ACC112 (cell line): ENCODE results near the gene FXYD7.
"Not testable (repeated sequence)": the region's sequence is repeated elsewhere in the genome, so short reads cannot be mapped to it uniquely, and the experiment has no call there.

Experiments used
- H2AFZ ChIP-seq: fragments of 200-600 bp; sonication (generic); one replicate; pipeline ENCODE4 v1.6.0; 2017; ENCODE audit warnings: antibody characterized with exemption, low read length; ENCODE audit not compliant: unreplicated experiment
- H3K27ac ChIP-seq: fragments of 200-600 bp; sonication (generic); 2 replicates; pipeline ENCODE4 v1.5.1; 2014; ENCODE audit warnings: low read depth, mild to moderate bottlenecking, antibody characterized with exemption, low read length, moderate library complexity
- H3K27me3 ChIP-seq: fragments of 200-600 bp; sonication (generic); 2 replicates; pipeline ENCODE4 v1.6.1; 2014; ENCODE audit warnings: mild to moderate bottlenecking, antibody characterized with exemption, low read length, moderate library complexity, mixed read lengths; ENCODE audit not compliant: insufficient read depth
- H3K36me3 ChIP-seq: fragments of 200-600 bp; sonication (generic); 2 replicates; pipeline ENCODE4 v1.6.1; 2016; ENCODE audit warnings: mild to moderate bottlenecking, antibody characterized with exemption, low read length, moderate library complexity, mixed read lengths; ENCODE audit not compliant: insufficient read depth
- H3K4me1 ChIP-seq: fragments of 200-600 bp; sonication (generic); one replicate; pipeline ENCODE4 v1.6.1; 2016; ENCODE audit warnings: low read length, mixed read lengths; ENCODE audit not compliant: insufficient read depth, unreplicated experiment, control insufficient read depth
- H3K4me3 ChIP-seq: fragments of 200-600 bp; sonication (generic); 2 replicates; pipeline ENCODE4 v1.5.1; 2014; ENCODE audit warnings: mild to moderate bottlenecking, low read depth, low read length
- H3K79me2 ChIP-seq: fragments of 200-600 bp; sonication (generic); one replicate; pipeline ENCODE4 v1.6.0; 2016; ENCODE audit warnings: low read length; ENCODE audit not compliant: control insufficient read depth, unreplicated experiment, insufficient read depth

The FXYD7 gene

DNA sequence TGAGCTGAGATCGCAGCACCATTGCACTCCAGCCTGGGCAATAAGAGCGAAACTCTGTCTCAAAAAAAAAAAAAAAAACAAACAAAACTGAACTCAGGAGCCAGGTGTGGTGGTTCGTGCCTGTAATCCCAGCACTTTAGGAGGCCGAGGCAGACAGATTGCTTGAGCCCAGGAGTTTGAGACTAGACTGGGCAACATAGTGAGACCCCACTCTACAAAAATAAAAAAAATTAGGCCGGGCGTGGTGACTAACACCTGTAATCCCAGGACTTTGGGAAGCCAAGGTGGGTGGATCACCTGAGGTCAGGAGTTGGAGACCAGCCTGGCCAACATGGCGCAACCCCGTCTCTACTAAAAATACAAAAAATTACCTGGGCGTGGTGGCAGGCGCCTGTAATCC is 41.1 kb upstream of the FXYD7 start:
- not testable (repeated sequence) for H3K36me3 ChIP-seq, H3K79me2 ChIP-seq, H3K4me3 ChIP-seq, H3K27ac ChIP-seq, H3K27me3 ChIP-seq, H3K4me1 ChIP-seq, H2AFZ ChIP-seq

DNA sequence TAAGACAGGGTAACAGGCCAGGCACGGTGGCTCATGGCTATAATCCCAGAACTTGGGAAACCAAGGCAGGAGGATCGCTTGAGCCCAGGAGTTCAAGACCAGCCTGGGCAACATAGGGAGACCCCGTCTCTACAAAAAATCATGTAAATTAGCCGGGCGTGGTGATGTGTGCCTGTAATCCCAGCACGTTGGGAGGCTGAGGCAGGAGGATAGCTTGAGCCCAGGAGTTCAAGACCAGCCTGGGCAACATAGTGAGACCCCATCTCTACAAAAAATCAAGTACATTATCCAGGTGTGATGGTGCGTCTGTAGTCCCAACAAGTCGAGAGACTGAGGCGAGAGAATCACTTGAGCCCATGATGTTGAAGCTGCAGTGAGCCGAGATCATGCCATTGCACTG is 39.4 kb upstream of the FXYD7 start:
- H3K79me2 ChIP-seq, H3K27ac ChIP-seq, H3K4me3 ChIP-seq, H3K27me3 ChIP-seq, H3K4me1 ChIP-seq, H2AFZ ChIP-seq, H3K36me3 ChIP-seq: not testable (repeated sequence)

DNA sequence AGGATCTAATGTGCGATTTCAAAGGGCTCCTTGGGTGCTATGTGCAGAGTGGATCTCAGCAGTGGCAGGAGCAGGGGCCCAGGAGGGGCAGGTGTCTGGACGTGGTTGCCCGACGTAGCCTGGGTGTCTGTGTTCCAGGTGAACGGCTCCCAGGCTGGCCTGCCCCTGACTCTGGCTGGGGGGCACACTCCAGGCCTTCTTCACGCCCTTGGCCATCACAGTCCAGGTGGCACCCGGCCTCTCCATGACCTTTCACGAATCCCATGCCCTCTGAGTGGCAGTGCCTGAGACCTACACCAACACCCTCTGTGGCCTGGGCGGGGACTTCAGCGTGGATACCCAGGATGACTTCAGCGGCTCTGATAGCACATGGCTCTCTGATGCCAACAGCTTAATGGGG is 38.7 kb upstream of the FXYD7 start:
- no peaks in the 10 kb centered on the region for H3K79me2 ChIP-seq
- no peaks in the 10 kb centered on the region for H3K27me3 ChIP-seq
- no peak overlapping the region for H3K27ac ChIP-seq
- no peak overlapping the region for H3K4me3 ChIP-seq
- no peaks in the 10 kb centered on the region for H3K4me1 ChIP-seq
- no peak overlapping the region for H2AFZ ChIP-seq
- H3K36me3 ChIP-seq = no peaks in the 10 kb centered on the region

DNA sequence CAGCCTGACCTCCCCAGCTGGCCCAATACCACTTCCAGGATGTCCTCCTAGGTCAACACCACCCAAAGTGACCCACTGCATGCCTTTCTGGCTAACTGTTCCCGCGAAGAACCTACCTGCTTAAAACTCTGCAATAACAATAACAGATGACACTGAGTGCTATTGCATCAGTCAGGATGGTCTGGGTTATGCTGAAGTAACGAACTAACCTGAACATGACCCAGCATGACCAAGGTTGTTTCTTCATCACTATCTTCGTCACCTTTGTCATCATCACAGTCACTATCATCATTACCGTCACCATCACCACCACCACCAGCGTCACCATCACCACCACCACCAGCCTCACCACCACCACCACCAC is 38.0 kb upstream of the FXYD7 start:
- no peaks in the 10 kb centered on the region for H3K27me3 ChIP-seq
- no peaks in the 10 kb centered on the region for H3K4me1 ChIP-seq

DNA sequence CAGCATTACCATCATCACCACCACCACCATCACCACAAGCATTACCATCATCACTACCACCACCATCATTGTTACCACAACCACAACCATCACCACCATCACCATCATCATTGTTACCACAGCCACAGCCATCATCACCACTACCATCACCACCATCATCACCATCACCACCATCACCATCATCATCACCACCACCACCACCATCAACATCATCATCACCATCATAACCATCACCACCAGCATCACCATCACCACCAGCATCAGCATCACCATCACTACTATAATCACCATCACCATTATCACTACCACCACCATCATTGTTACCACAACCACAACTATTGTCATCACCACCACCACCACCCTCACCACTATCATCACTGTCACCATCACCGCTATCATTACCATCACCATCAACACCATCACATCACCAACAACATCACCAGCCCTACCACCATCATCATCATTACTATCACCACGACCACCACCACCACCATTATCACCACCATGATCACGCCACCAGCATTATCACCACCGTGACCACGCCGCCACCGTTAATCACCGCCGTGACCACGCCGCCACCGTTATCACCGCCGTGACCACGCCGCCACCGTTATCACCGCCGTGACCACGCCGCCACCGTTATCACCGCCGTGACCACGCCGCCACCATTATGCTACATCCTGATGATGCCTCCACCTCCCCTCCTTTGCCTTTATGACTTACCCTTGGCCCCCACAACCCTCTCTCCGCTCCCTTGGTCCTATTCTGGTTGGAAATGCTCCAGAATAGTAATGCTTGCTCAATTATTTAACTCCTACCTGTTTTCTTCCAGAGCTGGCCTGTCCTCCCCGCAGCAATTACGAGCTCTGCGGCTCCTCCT is 37.4 kb upstream of the FXYD7 start:
- Histone ChIP-seq H2AFZ (no peak overlapping the region), H3K27ac (no peak overlapping the region), H3K4me3 (no peak overlapping the region), H3K36me3 (no peaks in the 10 kb centered on the region), H3K79me2 (no peaks in the 10 kb centered on the region), H3K27me3 (no peaks in the 10 kb centered on the region), H3K4me1 (no peaks in the 10 kb centered on the region)

More for the DNA sequence above, 38.0 kb upstream of the FXYD7 start:
- no peak overlapping the region for H3K27ac ChIP-seq
- no peak overlapping the region for H2AFZ ChIP-seq
- H3K79me2 ChIP-seq = no peaks in the 10 kb centered on the region
- H3K4me3 ChIP-seq = no peak overlapping the region
- no peaks in the 10 kb centered on the region for H3K36me3 ChIP-seq

DNA sequence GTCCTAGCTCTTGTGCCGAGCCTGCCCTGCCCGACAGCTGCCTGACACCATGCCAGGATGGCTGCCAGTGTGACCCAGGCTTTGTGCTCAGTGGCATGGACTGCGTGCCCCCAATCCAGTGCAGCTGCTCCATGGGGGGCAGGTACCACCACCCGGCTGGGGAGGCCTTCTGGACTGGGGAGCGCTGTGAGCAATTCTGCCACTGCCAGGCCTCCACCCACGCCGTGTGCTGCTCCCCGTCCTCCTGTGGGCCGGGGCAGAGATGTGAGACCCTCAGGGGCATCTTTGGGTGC is 36.8 kb upstream of the FXYD7 start:
- Histone ChIP-seq H3K4me3 (no peak overlapping the region), H2AFZ (no peak overlapping the region), H3K79me2 (no peaks in the 10 kb centered on the region), H3K27me3 (no peaks in the 10 kb centered on the region), H3K4me1 (no peaks in the 10 kb centered on the region), H3K36me3 (no peaks in the 10 kb centered on the region), H3K27ac (no peak overlapping the region)

DNA sequence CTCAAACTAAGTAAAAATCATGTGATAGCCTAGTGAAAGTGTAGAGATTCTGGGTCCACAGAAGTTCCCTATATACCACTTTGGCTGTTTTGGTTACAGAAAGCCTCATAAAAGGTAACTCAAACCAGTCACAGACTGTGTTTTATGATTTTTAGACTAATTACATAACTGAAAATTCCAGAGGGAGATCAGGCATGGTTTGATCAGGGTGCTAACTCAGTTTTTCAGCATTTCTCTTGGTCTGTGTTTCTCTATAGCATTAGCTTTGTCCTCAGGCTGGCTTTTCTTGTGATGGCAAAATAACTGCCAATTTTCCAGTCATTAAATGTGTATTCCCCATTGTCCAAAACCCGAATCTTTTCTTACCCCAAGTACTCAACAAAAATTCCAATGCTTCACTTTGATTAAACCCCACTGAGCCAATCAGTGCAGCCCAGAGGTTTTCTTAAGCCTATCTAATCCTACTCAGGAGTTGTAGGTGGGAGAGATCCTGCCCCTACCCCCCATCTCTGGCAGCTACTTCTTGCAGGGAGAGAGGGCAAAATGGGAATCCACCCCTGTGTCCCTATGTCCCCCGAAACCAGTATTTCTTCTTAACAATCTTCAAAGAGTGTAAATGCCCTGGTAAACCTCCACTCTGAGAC is 36.0 kb upstream of the FXYD7 start:
- Histone ChIP-seq H3K27me3 (no peaks in the 10 kb centered on the region), H3K36me3 (no peaks in the 10 kb centered on the region), H3K4me3 (no peak overlapping the region), H3K79me2 (no peaks in the 10 kb centered on the region), H3K27ac (no peak overlapping the region), H3K4me1 (no peaks in the 10 kb centered on the region), H2AFZ (no peak overlapping the region)

DNA sequence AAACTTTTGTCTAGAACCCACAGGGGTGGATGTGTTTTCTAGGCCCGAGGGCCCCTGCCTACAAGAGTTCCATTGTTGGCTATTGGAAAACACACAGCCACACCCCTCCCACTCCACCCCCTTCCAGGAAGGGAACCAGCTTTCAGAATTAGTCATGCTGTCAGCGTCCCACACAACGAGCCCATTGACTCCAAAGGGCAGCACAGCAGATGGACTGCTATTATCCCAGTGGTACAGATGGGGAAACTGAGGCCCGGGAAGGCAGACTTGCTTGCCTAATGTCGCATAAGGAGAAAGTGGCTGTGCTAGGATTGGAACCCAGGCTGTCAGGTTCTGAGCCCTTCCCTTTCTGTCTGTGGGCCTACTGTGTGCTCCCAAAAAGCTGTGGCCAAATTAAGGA is 35.5 kb upstream of the FXYD7 start:
- Histone ChIP-seq H3K27ac (no peak overlapping the region), H3K36me3 (no peaks in the 10 kb centered on the region), H3K27me3 (no peaks in the 10 kb centered on the region), H3K4me1 (no peaks in the 10 kb centered on the region), H3K79me2 (no peaks in the 10 kb centered on the region), H3K4me3 (no peak overlapping the region), H2AFZ (no peak overlapping the region)

DNA sequence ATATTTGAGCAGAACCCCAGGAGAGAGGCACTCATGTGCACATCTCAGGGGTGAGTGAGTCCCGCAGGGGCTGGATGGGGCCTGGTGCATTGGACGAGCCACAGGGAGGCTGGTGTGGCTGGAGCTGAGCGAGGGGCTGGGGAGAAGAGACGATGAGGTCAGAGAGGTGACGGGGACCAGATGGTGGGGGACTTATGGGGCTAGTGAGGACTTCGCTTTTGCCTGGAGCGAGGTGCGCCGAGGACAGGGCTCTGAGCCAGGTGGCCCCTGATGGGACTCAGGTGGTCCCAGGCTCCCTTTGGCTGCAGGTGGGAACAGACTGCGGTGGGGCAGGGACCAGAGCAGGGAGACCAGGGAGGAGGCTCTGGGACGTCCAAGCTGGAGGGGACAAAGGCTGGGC is 34.3 kb upstream of the FXYD7 start:
- no peak overlapping the region for H2AFZ ChIP-seq
- H3K27ac ChIP-seq = no peak overlapping the region
- H3K36me3 ChIP-seq = no peaks in the 10 kb centered on the region
- H3K4me1 ChIP-seq = no peaks in the 10 kb centered on the region
- no peak overlapping the region for H3K4me3 ChIP-seq
- H3K79me2 ChIP-seq = no peaks in the 10 kb centered on the region
- H3K27me3 ChIP-seq = no peaks in the 10 kb centered on the region

DNA sequence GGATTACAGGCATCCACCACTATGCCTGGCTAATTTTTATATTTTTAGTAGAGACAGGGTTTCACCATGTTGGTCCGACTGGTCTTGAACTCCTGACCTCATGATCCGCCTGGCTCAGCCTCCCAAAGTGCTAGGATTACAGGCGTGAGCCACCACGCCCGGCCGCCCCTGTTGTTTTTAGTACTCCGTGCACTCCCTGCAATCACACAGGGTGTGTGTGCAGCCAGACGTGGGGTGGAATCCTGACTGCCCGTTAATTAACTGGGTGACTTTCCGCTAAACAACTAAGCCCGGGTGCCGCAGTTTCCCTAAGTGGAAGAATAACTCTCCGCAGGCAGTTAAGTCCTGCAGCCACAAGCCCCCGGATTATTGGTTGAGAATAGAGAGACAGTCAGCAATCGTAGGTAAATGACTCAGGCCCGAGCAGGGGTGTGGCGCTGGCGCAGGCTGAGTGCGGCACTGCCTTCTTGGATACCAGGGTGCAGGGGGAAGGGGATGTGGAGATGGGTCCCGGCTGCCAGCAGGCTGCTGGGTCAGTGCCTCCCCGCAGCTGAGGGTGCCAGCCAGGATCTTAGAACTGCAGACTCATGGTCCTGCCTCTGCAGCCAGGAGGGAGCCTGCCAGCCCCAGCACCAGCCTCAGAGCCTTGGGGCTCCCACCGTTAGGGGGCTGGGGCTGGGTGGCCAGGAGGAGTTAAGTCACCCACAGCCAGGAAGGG is 33.5 kb upstream of the FXYD7 start:
- no peak overlapping the region for H3K4me3 ChIP-seq
- no peaks in the 10 kb centered on the region for H3K79me2 ChIP-seq
- no peaks in the 10 kb centered on the region for H3K4me1 ChIP-seq
- H3K27me3 ChIP-seq = no peaks in the 10 kb centered on the region
- H3K27ac ChIP-seq = no peak overlapping the region
- no peak overlapping the region for H2AFZ ChIP-seq
- H3K36me3 ChIP-seq = no peaks in the 10 kb centered on the region

DNA sequence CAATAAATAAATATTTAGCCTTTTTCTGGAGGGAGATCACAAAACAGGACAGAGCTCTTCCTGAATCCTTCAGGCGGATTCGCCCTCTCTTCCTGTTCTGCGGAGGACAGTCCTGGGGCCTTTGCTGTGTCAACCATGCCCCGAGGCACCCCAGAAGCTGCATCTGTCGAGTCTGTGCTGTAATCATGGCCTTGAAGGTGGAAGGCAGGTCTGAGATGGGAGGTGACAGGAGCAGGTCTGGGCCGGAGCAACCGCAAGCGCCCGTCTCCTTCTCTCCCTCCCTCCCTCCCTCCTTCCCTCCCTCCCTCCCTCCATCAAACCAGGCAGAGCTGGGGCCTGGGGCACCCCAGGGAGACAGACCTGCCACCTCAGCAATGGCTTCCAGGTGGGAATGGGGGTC is 32.1 kb upstream of the FXYD7 start:
- Histone ChIP-seq H3K4me3 (no peak overlapping the region), H2AFZ (no peak overlapping the region), H3K27ac (no peak overlapping the region), H3K79me2 (no peaks in the 10 kb centered on the region), H3K36me3 (no peaks in the 10 kb centered on the region), H3K4me1 (no peaks in the 10 kb centered on the region), H3K27me3 (no peaks in the 10 kb centered on the region)
